HG03280 (cell line): Measurements from ENCODE around the gene CISTR.
"Not testable (repeated sequence)": the region's sequence is repeated elsewhere in the genome, so short reads cannot be mapped to it uniquely, and the experiment has no call there.

Source experiments
- ATAC-seq: cut with Tn5 transposase; IDR thresholded peaks from one replicate; pipeline ENCODE4 v1.9.1; 2021; ENCODE audit warnings: mild to moderate bottlenecking, moderate library complexity; ENCODE audit not compliant: unreplicated experiment

The CISTR gene

GRCh38 chr12:53725824-53726223, 26.0 kb downstream of the CISTR start:
- ATAC-seq: no peak

GRCh38 chr12:53722450-53723041, 29.2 kb downstream of the CISTR start:
- ATAC-seq: no peak

GRCh38 chr12:53720946-53721345, 30.8 kb downstream of the CISTR start:
- ATAC-seq: no peak

GRCh38 chr12:53719649-53720048, 32.1 kb downstream of the CISTR start:
- ATAC-seq: no peak

GRCh38 chr12:53718567-53718966, 33.2 kb downstream of the CISTR start:
- not testable (repeated sequence) for ATAC-seq

- no peak for ATAC-seq
Measured at GRCh38 chr12:53717319-53717718, 34.5 kb downstream of the CISTR start.

GRCh38 chr12:53714004-53714403, 37.8 kb downstream of the CISTR start:
- ATAC-seq: no peak

GRCh38 chr12:53713516-53713915, 38.3 kb downstream of the CISTR start:
- no peak for ATAC-seq

- ATAC-seq: no peak
Measured at GRCh38 chr12:53712059-53712643, 39.6 kb downstream of the CISTR start.

- no peak for ATAC-seq
Measured at GRCh38 chr12:53710091-53710490, 41.7 kb downstream of the CISTR start.

GRCh38 chr12:53709671-53710070, 42.1 kb downstream of the CISTR start:
- ATAC-seq: no peak

- ATAC-seq: no peak
Measured at GRCh38 chr12:53706080-53706479, 45.7 kb downstream of the CISTR start.

GRCh38 chr12:53703756-53704155, 48.0 kb downstream of the CISTR start:
- ATAC-seq: no peak

- no peak for ATAC-seq
Measured at GRCh38 chr12:53701518-53702264, 50.1 kb downstream of the CISTR start.

- ATAC-seq: no peak
Measured at GRCh38 chr12:53700567-53700966, 51.2 kb downstream of the CISTR start.

GRCh38 chr12:53699678-53700025, 52.1 kb downstream of the CISTR start:
- ATAC-seq: no peak

- no peak for ATAC-seq
Measured at GRCh38 chr12:53698948-53699677, 52.7 kb downstream of the CISTR start.

- ATAC-seq: no peak
Measured at GRCh38 chr12:53696655-53697331, 55.0 kb downstream of the CISTR start.
